Smooth muscle cell (in vitro differentiated cells): ENCODE results near the gene SPDYE2B. TPM values are rescaled to one million over a fixed set of nuclear protein-coding genes. Genes with fewer than 3 reads are reported as not detected.

Experiments used
- polyA plus RNA-seq: library from polyadenylated mRNA; unstranded; fragments of >200 nt; fragmentation: Nextera tagmentation; extraction: Ambion mirVana; gene quantifications from 2 replicates; pipeline ENCODE4 v1.2.1, GENCODE V29; 2016
- small RNA-seq: library from RNA; depleted of rRNA; stranded (forward); fragments of <200 nt; gene quantifications from one replicate; pipeline ENCODE3, GENCODE V24; 2014
- total RNA-seq: library from RNA; depleted of rRNA; stranded (reverse); fragments of >200 nt; gene quantifications from 2 replicates; pipeline ENCODE4 v1.2.3, GENCODE V29; 2014

SPDYE2B gene
- total and polyA plus RNA-seq, 2 experiments from 2014 or later: not detected

Small RNA genes lying within 50 kb of the gene (small RNA-seq; reads per million reads assigned to genes)
- gene AC105052.3 (not detected), gene UPK3BL1 (not detected)

Other genes starting within 250 kb of the SPDYE2B start
- gene ORAI2, start 216.7 kb upstream of the SPDYE2B start, total RNA-seq: 43.0 and 47.1 TPM in 2 replicates
- gene ORAI2, start 216.7 kb upstream of the SPDYE2B start, polyA plus RNA-seq: 66.1 and 69.8 TPM in 2 replicates
- gene ALKBH4, start 185.5 kb upstream of the SPDYE2B start, total RNA-seq: 7.0 and 17.7 TPM in 2 replicates
- gene ALKBH4, start 185.5 kb upstream of the SPDYE2B start, polyA plus RNA-seq: 15.7 and 16.0 TPM in 2 replicates
- gene LRWD1, start 185.3 kb upstream of the SPDYE2B start, total RNA-seq: 10.0 and 13.1 TPM in 2 replicates
- 21.2 and 23.5 TPM in 2 replicates for gene LRWD1, start 185.3 kb upstream of the SPDYE2B start, polyA plus RNA-seq
- gene POLR2J, start 171.4 kb upstream of the SPDYE2B start, total RNA-seq: 12.7 and 13.1 TPM in 2 replicates
- 92.2 and 94.4 TPM in 2 replicates for gene POLR2J, start 171.4 kb upstream of the SPDYE2B start, polyA plus RNA-seq
- 2.1 and 4.2 TPM in 2 replicates for gene RASA4B, start 132.5 kb upstream of the SPDYE2B start, total RNA-seq
- 3.5 and 4.6 TPM in 2 replicates for gene RASA4B, start 132.5 kb upstream of the SPDYE2B start, polyA plus RNA-seq
- 0.40 TPM in 1 of 2 replicates, not detected in the other for gene UPK3BL2, start 106.6 kb upstream of the SPDYE2B start, total RNA-seq
- gene UPK3BL2, start 106.6 kb upstream of the SPDYE2B start, polyA plus RNA-seq: 0.75 and 3.6 TPM in 2 replicates
- not detected in 2 replicates for gene SPDYE2, start 99.1 kb upstream of the SPDYE2B start, total RNA-seq
- 0.86 and 3.1 TPM in 2 replicates for gene SPDYE2, start 99.1 kb upstream of the SPDYE2B start, polyA plus RNA-seq
- gene POLR2J3, start 77.7 kb upstream of the SPDYE2B start, total RNA-seq: 2.8 and 6.5 TPM in 2 replicates
- gene POLR2J3, start 77.7 kb upstream of the SPDYE2B start, polyA plus RNA-seq: 50.2 and 54.2 TPM in 2 replicates
- 6.9 and 12.2 TPM in 2 replicates for gene RASA4, start 33.6 kb upstream of the SPDYE2B start, total RNA-seq
- 6.9 and 11.6 TPM in 2 replicates for gene RASA4, start 33.6 kb upstream of the SPDYE2B start, polyA plus RNA-seq
- gene UPK3BL1, start 7.5 kb upstream of the SPDYE2B start, total RNA-seq: 6.6 and 16.6 TPM in 2 replicates
- gene UPK3BL1, start 7.5 kb upstream of the SPDYE2B start, polyA plus RNA-seq: 21.1 and 25.0 TPM in 2 replicates
- 0.90 and 2.9 TPM in 2 replicates for gene POLR2J2, start 21.3 kb downstream of the SPDYE2B start, total RNA-seq
- 0.10 and 2.4 TPM in 2 replicates for gene POLR2J2, start 21.3 kb downstream of the SPDYE2B start, polyA plus RNA-seq
- gene FAM185A, start 98.7 kb downstream of the SPDYE2B start, total RNA-seq: 2.0 and 6.0 TPM in 2 replicates
- 5.3 and 6.3 TPM in 2 replicates for gene FAM185A, start 98.7 kb downstream of the SPDYE2B start, polyA plus RNA-seq